IMR-90 (cell line): ENCODE data around the gene LIX1. TPM values are rescaled to one million over a fixed set of nuclear protein-coding genes. Genes with fewer than 3 reads are reported as not detected.

ENCODE experiments used
- ATAC-seq: fragments of 200-7000 bp; cut with Tn5 transposase; 2 replicates; pipeline ENCODE4 v1.9.1; 2020; ENCODE audit warnings: low read depth, mild to moderate bottlenecking, moderate library complexity
- BruUV-seq: library from RNA; stranded (reverse); fragments of 400-500 nt; replicated peaks from 2 replicates; lab custom pipeline; 2021; lab: Mats Ljungman, UMichigan
- CTCF ChIA-PET: fragments of 300-600 bp; formaldehyde crosslinking; extraction: SDS; loops from one replicate; lab custom pipeline; 2021; ENCODE audit warnings: antibody characterized with exemption; lab: Yijun Ruan, JAX
- POLR2A ChIA-PET: fragments of 300-600 bp; sonication (Branson Sonifier 250); formaldehyde crosslinking; loops from one replicate; lab custom pipeline; 2022; ENCODE audit warnings: antibody characterized with exemption; ENCODE audit not compliant: unreplicated experiment; lab: Charles Lee
- DNase-seq: peaks from one replicate; pipeline ENCODE4 v3.0.0; 2013
- H2AFZ ChIP-seq: replicated peaks from 2 replicates; pipeline ENCODE3; 2013; ENCODE audit warnings: low read length, mild to moderate bottlenecking; ENCODE audit not compliant: poor library complexity
- H2AK5ac ChIP-seq: 2 replicates; pipeline ENCODE4 v1.6.1; 2013; ENCODE audit warnings: low read depth, low read length, inconsistent platforms
- H2AK9ac ChIP-seq: replicated peaks from 2 replicates; pipeline ENCODE3; 2013; ENCODE audit warnings: mild to moderate bottlenecking, low read depth, low read length, moderate library complexity; ENCODE audit not compliant: poor library complexity
- H2BK120ac ChIP-seq: 2 replicates; pipeline ENCODE4 v1.6.1; 2013; ENCODE audit warnings: low read depth, low read length, inconsistent platforms
- H2BK15ac ChIP-seq: 3 replicates; pipeline ENCODE4 v1.6.1; 2013; ENCODE audit warnings: low read depth, low read length, inconsistent platforms
- H2BK20ac ChIP-seq: 2 replicates; pipeline ENCODE4 v1.6.1; 2013; ENCODE audit warnings: low read depth, mild to moderate bottlenecking, inconsistent platforms, low read length, moderate library complexity
- H2BK5ac ChIP-seq: 2 replicates; pipeline ENCODE4 v1.6.1; 2013; ENCODE audit warnings: mild to moderate bottlenecking, low read depth, low read length, inconsistent platforms; ENCODE audit not compliant: poor library complexity, severe bottlenecking
- H3K14ac ChIP-seq: replicated peaks from 2 replicates; pipeline ENCODE4 v1.6.1; 2013; ENCODE audit warnings: low read depth, low read length, inconsistent platforms
- H3K18ac ChIP-seq: 2 replicates; pipeline ENCODE4 v1.6.1; 2013; ENCODE audit warnings: low read depth, low read length, control low read depth
- H3K23ac ChIP-seq: 2 replicates; pipeline ENCODE4 v1.6.1; 2013; ENCODE audit warnings: low read depth, low read length, inconsistent platforms
- H3K27ac ChIP-seq: 2 replicates; pipeline ENCODE4 v1.5.1; 2013; ENCODE audit warnings: mild to moderate bottlenecking, control low read depth, low read length; ENCODE audit not compliant: insufficient read depth
- H3K27me3 ChIP-seq: 2 replicates; pipeline ENCODE4 v1.6.1; 2013; ENCODE audit warnings: low read length; ENCODE audit not compliant: control insufficient read depth, insufficient read depth
- H3K36me3 ChIP-seq: 2 replicates; pipeline ENCODE4 v1.6.1; 2013; ENCODE audit warnings: low read length, mixed read lengths; ENCODE audit not compliant: control insufficient read depth, insufficient read depth
- H3K4ac ChIP-seq: 2 replicates; pipeline ENCODE4 v1.6.1; 2013; ENCODE audit warnings: low read depth, low read length, inconsistent platforms
- H3K4me1 ChIP-seq: 2 replicates; pipeline ENCODE4 v1.6.1; 2013; ENCODE audit warnings: low read length, mixed read lengths; ENCODE audit not compliant: control insufficient read depth, insufficient read depth
- H3K4me2 ChIP-seq: 2 replicates; pipeline ENCODE4 v1.6.1; 2013; ENCODE audit warnings: low read depth, mild to moderate bottlenecking, control low read depth, low read length, moderate library complexity
- H3K4me3 ChIP-seq: 2 replicates; pipeline ENCODE4 v1.5.1; 2013; ENCODE audit warnings: low read depth, mild to moderate bottlenecking, control low read depth, low read length, moderate library complexity; ENCODE audit not compliant: insufficient read depth
- H3K56ac ChIP-seq: 2 replicates; pipeline ENCODE4 v1.6.1; 2013; ENCODE audit warnings: low read length, inconsistent platforms; ENCODE audit not compliant: insufficient read depth; ENCODE audit errors: extremely low read depth
- H3K79me1 ChIP-seq, 2 experiments: 2 replicates each; pipeline ENCODE4 v1.6.1; 2013; ENCODE audit warnings: low read length in 2 of 2, inconsistent platforms in 1 of 2, low read depth in 1 of 2
- H3K9ac ChIP-seq: 2 replicates; pipeline ENCODE4 v1.6.1; 2013; ENCODE audit warnings: low read depth, low read length, control low read depth
- H3K9me1 ChIP-seq: 2 replicates; pipeline ENCODE4 v1.6.1; 2013; ENCODE audit warnings: low read length, inconsistent platforms; ENCODE audit not compliant: insufficient read depth
- H3K9me3 ChIP-seq: 2 replicates; pipeline ENCODE4 v1.6.1; 2013; ENCODE audit warnings: low read length; ENCODE audit not compliant: control insufficient read depth, insufficient read depth
- H4K20me1 ChIP-seq: 2 replicates; pipeline ENCODE4 v1.6.1; 2013; ENCODE audit warnings: low read length, inconsistent platforms; ENCODE audit not compliant: insufficient read depth
- H4K5ac ChIP-seq: 2 replicates; pipeline ENCODE4 v1.6.1; 2013; ENCODE audit warnings: mild to moderate bottlenecking, low read depth, low read length, control low read depth
- H4K8ac ChIP-seq, 2 experiments: 2 replicates each; pipeline ENCODE4 v1.6.1; 2013; ENCODE audit warnings: low read depth in 2 of 2, low read length in 2 of 2, control low read depth in 1 of 2, inconsistent platforms in 1 of 2
- H4K91ac ChIP-seq: 2 replicates; pipeline ENCODE4 v1.6.1; 2013; ENCODE audit warnings: low read depth, low read length, inconsistent platforms; ENCODE audit not compliant: insufficient read depth
- MXI1 ChIP-seq: IDR thresholded peaks from 2 replicates; pipeline ENCODE4 v1.6.1; 2012; ENCODE audit warnings: low read depth, mild to moderate bottlenecking, low read length, moderate library complexity, borderline replicate concordance
- WGBS, 2 experiments: methylation state at CpG; one replicate each; pipeline versions ENCODE4 v1.1.5 to v1.1.7; 2013; ENCODE audit warnings: missing lambda C conversion rate in 2 of 2; ENCODE audit not compliant: insufficient read length in 1 of 2; ENCODE audit errors: extremely low coverage in 2 of 2; 5-methylcytosine and 5-hydroxymethylcytosine counted together
- dilution Hi-C: fragments of 300-500 bp; cut with HindIII; formaldehyde crosslinking; loops from one replicate; pipeline ENCODE4 v1.14.3; 2018; ENCODE audit warnings: low sequenced_read_pairs; ENCODE audit not compliant: unreplicated experiment
- in situ Hi-C: fragments of 300-500 bp; cut with MboI; formaldehyde crosslinking; loops from 3 replicates; pipeline ENCODE4 v1.14.3; 2019; ENCODE audit warnings: low sequenced_read_pairs, inconsistent platforms, mixed read lengths
- intact Hi-C: fragments of 100-400 bp; cut with micrococcal nuclease; formaldehyde crosslinking; loops from 2 replicates; pipeline ENCODE4 v1.10.0; 2022
- polyA plus RNA-seq, 3 experiments: library from polyadenylated mRNA; depleted of rRNA; stranded (reverse); fragments of >200 nt; gene quantifications; 2 replicates each; pipeline ENCODE4 v1.2.3, GENCODE V29; 2012; ENCODE audit warnings: low replicate concordance in 1 of 3
- total RNA-seq: library from RNA; depleted of rRNA; stranded (reverse); fragments of >200 nt; gene quantifications from 2 replicates; pipeline ENCODE4 v1.2.3, GENCODE V29; 2012

LIX1 gene
- total and polyA plus RNA-seq, 2 of the 4 experiments (the other 2 are of a cell fraction): not detected

DNA sequence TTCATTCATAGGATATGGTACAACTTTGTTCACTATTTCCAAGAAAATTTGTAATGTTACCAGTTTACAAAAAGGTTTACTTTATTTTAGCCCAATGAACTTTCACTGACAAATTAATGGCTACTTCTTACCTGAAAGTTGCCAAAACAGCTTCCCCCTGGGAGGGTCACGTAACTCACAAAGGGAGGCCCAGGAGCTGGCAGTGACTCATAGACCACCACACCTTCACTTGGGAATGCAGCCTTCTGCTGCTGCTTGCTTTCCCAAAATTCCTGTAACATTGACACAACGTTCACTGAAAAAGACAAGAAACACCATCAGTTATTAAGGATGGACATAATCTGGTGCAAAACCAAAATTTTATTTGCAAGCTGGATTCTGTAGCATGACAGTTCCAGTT is 18.1 kb downstream of the LIX1 start:
- intact Hi-C loops: no loop called here
- ATAC-seq: no peak
- H3K23ac ChIP-seq: no peak overlapping the region
- no peak overlapping the region for H4K5ac ChIP-seq
- TF ChIP-seq MXI1: no peak
- in situ Hi-C loops: no loop called here
- peaks cover 41% of the 10 kb centered on the region for H3K27me3 ChIP-seq
- H2AFZ ChIP-seq: no peak overlapping the region
- no CpG with 5 or more reads among the region's 2 CpGs for WGBS, 2 experiments
- no peaks in the 10 kb centered on the region; the same call in 1 of the 2 replicates for H3K9me1 ChIP-seq
- H3K56ac ChIP-seq: no peak overlapping the region
- no peak overlapping the region for H2BK5ac ChIP-seq
- ChIA-PET POLR2A (no interaction called here), CTCF (interaction anchor here (1.0 kb wide), 1 partner anchor 18 kb away, joined by 3 read pairs; the partner anchor contains the start of gene LIX1)
- no peak overlapping the region for H2BK20ac ChIP-seq
- no peak overlapping the region for H3K9ac ChIP-seq
- no peak overlapping the region for H3K4me2 ChIP-seq
- no peak overlapping the region for H4K91ac ChIP-seq
- H3K4me1 ChIP-seq: no peaks in the 10 kb centered on the region
- no peak for DNase-seq
- H2AK9ac ChIP-seq: no peak overlapping the region
- no peak overlapping the region for H4K8ac ChIP-seq
- no peaks in the 10 kb centered on the region for H4K20me1 ChIP-seq
- H3K36me3 ChIP-seq: no peaks in the 10 kb centered on the region
- dilution Hi-C loops: no loop called here
- H3K14ac ChIP-seq: no peak overlapping the region
- H3K4me3 ChIP-seq: no peak overlapping the region
- H3K27ac ChIP-seq: no peak overlapping the region
- H3K18ac ChIP-seq: no peak overlapping the region
- H3K4ac ChIP-seq: no peak overlapping the region
- no peak overlapping the region for H2AK5ac ChIP-seq
- H2BK120ac ChIP-seq: no peak overlapping the region
- BruUV-seq: no TSS peak
- no peaks in the 10 kb centered on the region for H3K9me3 ChIP-seq
- H2BK15ac ChIP-seq: no peak overlapping the region
- no peaks in the 10 kb centered on the region for H3K79me1 ChIP-seq
